H1 (cell line): ENCODE data around the gene EGFR. TPM values are rescaled to one million over a fixed set of nuclear protein-coding genes. Genes with fewer than 3 reads are reported as not detected.

Experiments used
- CTCF ChIA-PET: fragments of 300-600 bp; sonication (Branson Sonifier 250); formaldehyde crosslinking; loops from one replicate; lab custom pipeline; 2021; ENCODE audit not compliant: partially characterized antibody; lab: Charles Lee
- POLR2A ChIA-PET: fragments of 300-600 bp; sonication (Branson Sonifier 250); formaldehyde crosslinking; loops from one replicate; lab custom pipeline; 2021; ENCODE audit warnings: inconsistent platforms; ENCODE audit not compliant: partially characterized antibody; lab: Charles Lee
- DNase-seq, 2 experiments: peaks; one replicate each; pipeline versions ENCODE4 v3.0.0 to v3.0.0-alpha.2; 2010 to 2022; ENCODE audit warnings: low spot score in 2 of 2, low read depth in 1 of 2, mixed read lengths in 1 of 2
- FAIRE-seq: peaks from 2 replicates; lab custom pipeline; 2011; peaks lifted over from hg19 to GRCh38; lab: Jason Lieb, UNC
- H2AFZ ChIP-seq: 2 replicates; pipeline ENCODE4 v1.8.1; 2012; ENCODE audit warnings: low read length, inconsistent platforms
- H2AK5ac ChIP-seq: 2 replicates; pipeline ENCODE4 v1.6.1; 2013; ENCODE audit warnings: low read depth, low read length
- H2BK120ac ChIP-seq: replicated peaks from 2 replicates; pipeline ENCODE3; 2013; ENCODE audit warnings: low read depth, low read length, inconsistent platforms
- H2BK12ac ChIP-seq: 2 replicates; pipeline ENCODE4 v1.6.1; 2013; ENCODE audit warnings: low read depth, low read length
- H2BK15ac ChIP-seq: 2 replicates; pipeline ENCODE4 v1.6.1; 2013; ENCODE audit warnings: low read length
- H2BK20ac ChIP-seq: 2 replicates; pipeline ENCODE4 v1.6.1; 2013; ENCODE audit warnings: low read length
- H2BK5ac ChIP-seq: 2 replicates; pipeline ENCODE4 v1.6.1; 2013; ENCODE audit warnings: low read depth, low read length
- H3K14ac ChIP-seq: 2 replicates; pipeline ENCODE4 v1.6.1; 2013; ENCODE audit warnings: inconsistent platforms; ENCODE audit not compliant: insufficient read length
- H3K18ac ChIP-seq: 2 replicates; pipeline ENCODE4 v1.6.1; 2013; ENCODE audit warnings: low read length; ENCODE audit errors: extremely low read depth
- H3K23ac ChIP-seq: 2 replicates; pipeline ENCODE4 v1.6.1; 2013; ENCODE audit warnings: inconsistent platforms; ENCODE audit not compliant: insufficient read length
- H3K23me2 ChIP-seq: 2 replicates; pipeline ENCODE4 v1.6.1; 2013; ENCODE audit warnings: low read depth, low read length
- H3K27ac ChIP-seq: 2 replicates; pipeline ENCODE4 v1.6.1; 2011; ENCODE audit warnings: low read depth, low read length, inconsistent platforms
- H3K27me3 ChIP-seq, 4 experiments: replicated peaks in 1 of 4; 1 replicate in 1 of 4; 2 replicates in 3 of 4; pipeline versions ENCODE4 v1.6.1 to v1.8.1; 2011 to 2013; ENCODE audit warnings: low read length in 3 of 4, mild to moderate bottlenecking in 3 of 4, inconsistent platforms in 2 of 4, mixed read lengths in 2 of 4, moderate library complexity in 1 of 4; ENCODE audit not compliant: control insufficient read depth in 3 of 4, insufficient read depth in 3 of 4; ENCODE audit errors: extremely low read depth in 1 of 4
- H3K36me3 ChIP-seq, 4 experiments: 2 replicates each; pipeline versions ENCODE4 v1.6.1 to v1.8.1; 2011 to 2013; ENCODE audit warnings: mild to moderate bottlenecking in 4 of 4, low read length in 3 of 4, moderate library complexity in 2 of 4, control low read depth in 1 of 4, inconsistent platforms in 1 of 4; ENCODE audit not compliant: insufficient read depth in 4 of 4, control insufficient read depth in 2 of 4
- H3K4ac ChIP-seq: replicated peaks from 2 replicates; pipeline ENCODE3; 2013; ENCODE audit warnings: low read length, low read depth, mixed read lengths, inconsistent platforms; ENCODE audit not compliant: insufficient read length
- H3K4me1 ChIP-seq, 4 experiments: replicated peaks in 1 of 4; 1 replicate in 1 of 4; 2 replicates in 3 of 4; pipeline versions ENCODE4 v1.6.1 to v1.8.1; 2011 to 2013; ENCODE audit warnings: low read length in 3 of 4, inconsistent platforms in 2 of 4, mixed read lengths in 1 of 4; ENCODE audit not compliant: insufficient read depth in 4 of 4, control insufficient read depth in 3 of 4
- H3K4me2 ChIP-seq, 2 experiments: 2 replicates each; pipeline versions ENCODE4 v1.6.1 to v1.8.1; 2011 to 2013; ENCODE audit warnings: low read depth in 2 of 2, low read length in 2 of 2, control low read depth in 1 of 2, inconsistent platforms in 1 of 2, mild to moderate bottlenecking in 1 of 2; ENCODE audit not compliant: insufficient read depth in 1 of 2
- H3K4me3 ChIP-seq, 4 experiments: fragments of 200-600, 300-600 bp in 1 of 4; sonication (generic), shearing (Covaris generic), sonication (Bioruptor Twin) in 1 of 4; 2 replicates each; pipeline versions ENCODE4 v1.5.1 to v1.8.1; 2011 to 2016; ENCODE audit warnings: low read length in 4 of 4, low read depth in 3 of 4, control low read depth in 2 of 4, inconsistent platforms in 2 of 4, mild to moderate bottlenecking in 2 of 4, mixed read lengths in 1 of 4, moderate library complexity in 1 of 4; ENCODE audit not compliant: insufficient read depth in 2 of 4; ENCODE audit errors: extremely low read depth in 1 of 4
- H3K56ac ChIP-seq: replicated peaks from 2 replicates; pipeline ENCODE3; 2013; ENCODE audit warnings: low read depth, mild to moderate bottlenecking, mixed read lengths, low read length, inconsistent platforms; ENCODE audit not compliant: insufficient read length
- H3K79me1 ChIP-seq: 2 replicates; pipeline ENCODE4 v1.6.1; 2013; ENCODE audit warnings: low read depth, low read length, control low read depth
- H3K79me2 ChIP-seq, 2 experiments: 2 replicates each; pipeline versions ENCODE4 v1.6.1 to v1.8.1; 2012 to 2013; ENCODE audit warnings: low read length in 2 of 2, mild to moderate bottlenecking in 2 of 2, inconsistent platforms in 1 of 2; ENCODE audit not compliant: insufficient read depth in 2 of 2, control insufficient read depth in 1 of 2
- H3K9ac ChIP-seq, 4 experiments: replicated peaks in 1 of 4; 1 replicate in 1 of 4; 2 replicates in 3 of 4; pipeline versions ENCODE4 v1.6.1 to v1.8.1; 2011 to 2013; ENCODE audit warnings: low read depth in 3 of 4, low read length in 3 of 4, control low read depth in 2 of 4, mild to moderate bottlenecking in 2 of 4, moderate library complexity in 2 of 4, inconsistent platforms in 1 of 4; ENCODE audit errors: extremely low read depth in 1 of 4
- H3K9me3 ChIP-seq, 2 experiments: 2 replicates each; pipeline versions ENCODE4 v1.6.1 to v1.8.1; 2012 to 2013; ENCODE audit warnings: mild to moderate bottlenecking in 2 of 2, moderate library complexity in 2 of 2, control low read depth in 1 of 2, inconsistent platforms in 1 of 2, low read depth in 1 of 2, low read length in 1 of 2, mixed read lengths in 1 of 2; ENCODE audit not compliant: insufficient read depth in 2 of 2
- H4K20me1 ChIP-seq, 2 experiments: replicated peaks in 1 of 2; 2 replicates each; pipeline versions ENCODE3 to v1.8.1; 2011 to 2013; ENCODE audit warnings: inconsistent platforms in 2 of 2, low read length in 2 of 2, mild to moderate bottlenecking in 1 of 2; ENCODE audit not compliant: insufficient read depth in 2 of 2, control insufficient read depth in 1 of 2
- H4K5ac ChIP-seq: 2 replicates; pipeline ENCODE4 v1.6.1; 2013; ENCODE audit warnings: low read length, low read depth, mixed read lengths, inconsistent platforms; ENCODE audit not compliant: insufficient read length
- H4K8ac ChIP-seq: 2 replicates; pipeline ENCODE4 v1.8.0; 2013; ENCODE audit warnings: mild to moderate bottlenecking, moderate library complexity, low read length, inconsistent platforms; ENCODE audit not compliant: insufficient read depth; ENCODE audit errors: extremely low read depth
- H4K91ac ChIP-seq: replicated peaks from 2 replicates; pipeline ENCODE3; 2013; ENCODE audit warnings: low read length, mixed read lengths, inconsistent platforms; ENCODE audit not compliant: insufficient read length
- ASH2L ChIP-seq: fragments of 200-600, 300-600 bp; sonication (generic); IDR thresholded peaks from one replicate; pipeline ENCODE4 v1.7.1; 2017; ENCODE audit warnings: low read length
- HDAC2 ChIP-seq, 2 experiments: fragments of 300-600 bp in 1 of 2; sonication (generic) in 1 of 2; IDR thresholded peaks; 2 replicates each; pipeline ENCODE4 v1.6.1; 2011 to 2012; ENCODE audit warnings: low read depth in 2 of 2, low read length in 2 of 2, mild to moderate bottlenecking in 2 of 2, moderate library complexity in 2 of 2, borderline replicate concordance in 1 of 2, inconsistent platforms in 1 of 2
- JUND ChIP-seq: IDR thresholded peaks from 2 replicates; pipeline ENCODE4 v1.6.1; 2011; ENCODE audit warnings: mild to moderate bottlenecking, improper control_type of control experiment, low read length
- MAFK ChIP-seq: IDR thresholded peaks from 2 replicates; pipeline ENCODE4 v1.6.1; 2012; ENCODE audit warnings: low read depth, mild to moderate bottlenecking, improper control_type of control experiment, low read length
- MAX ChIP-seq: IDR thresholded peaks from 2 replicates; pipeline ENCODE4 v1.6.1; 2012; ENCODE audit warnings: inconsistent platforms
- POLR2A ChIP-seq, 2 experiments: IDR thresholded peaks; 1 replicate in 1 of 2; 2 replicates in 1 of 2; pipeline ENCODE4 v1.6.1; 2011; ENCODE audit warnings: low read depth in 2 of 2, low read length in 2 of 2, mild to moderate bottlenecking in 2 of 2; ENCODE audit errors: control extremely low read depth in 1 of 2
- POLR2AphosphoS5 ChIP-seq: IDR thresholded peaks from 2 replicates; pipeline ENCODE4 v1.6.1; 2011; ENCODE audit warnings: low read depth, low read length
- RFX5 ChIP-seq: IDR thresholded peaks from 2 replicates; pipeline ENCODE4 v1.6.1; 2011; ENCODE audit warnings: low read depth, low read length, improper control_type of control experiment, borderline replicate concordance
- RNF2 ChIP-seq: fragments of 200-900, 300-1000 bp; sonication (generic); IDR thresholded peaks from 2 replicates; pipeline ENCODE4 v1.7.1; 2016; ENCODE audit warnings: borderline replicate concordance, low read depth, mild to moderate bottlenecking, antibody characterized with exemption, low read length; ENCODE audit not compliant: poor library complexity, severe bottlenecking; ENCODE audit errors: missing control alignments
- RXRA ChIP-seq: IDR thresholded peaks from 2 replicates; pipeline ENCODE4 v1.6.1; 2011; ENCODE audit warnings: low read depth, mild to moderate bottlenecking, low read length, moderate library complexity; ENCODE audit not compliant: insufficient read depth
- SIN3A ChIP-seq, 2 experiments: IDR thresholded peaks in 1 of 2; conservative IDR thresholded peaks in 1 of 2; 2 replicates each; pipeline ENCODE4 v1.6.1; 2011 to 2012; ENCODE audit warnings: low read length in 2 of 2, improper control_type of control experiment in 1 of 2, low read depth in 1 of 2, mild to moderate bottlenecking in 1 of 2
- SP1 ChIP-seq: IDR thresholded peaks from 2 replicates; pipeline ENCODE4 v1.6.1; 2011; ENCODE audit warnings: low read depth, low read length
- TAF1 ChIP-seq: IDR thresholded peaks from 2 replicates; pipeline ENCODE4 v1.6.1; 2011; ENCODE audit warnings: mild to moderate bottlenecking, low read depth, low read length
- TAF7 ChIP-seq: optimal IDR thresholded peaks from 2 replicates; pipeline ENCODE3; 2011; ENCODE audit warnings: low read depth, mild to moderate bottlenecking, inconsistent platforms, low read length, moderate library complexity, borderline replicate concordance
- WGBS, 2 experiments: shearing (Covaris generic) in 1 of 2; methylation state at CpG; one replicate each; pipeline versions ENCODE4 v1.1.6 to v1.1.7; 2013 to 2015; ENCODE audit warnings: low lambda C conversion rate in 2 of 2, mixed read lengths in 2 of 2, inconsistent platforms in 1 of 2, low coverage in 1 of 2, missing lambda C conversion rate in 1 of 2; ENCODE audit not compliant: insufficient replicate concordance in 2 of 2, insufficient coverage in 1 of 2, insufficient read length in 1 of 2; ENCODE audit errors: extremely low coverage in 1 of 2, missing lambda C conversion rate in 1 of 2; 5-methylcytosine and 5-hydroxymethylcytosine counted together
- polyA plus RNA-seq, 7 experiments: library from polyadenylated mRNA; depleted of rRNA in 3 of 7; stranded (reverse) in 5 of 7; unstranded in 2 of 7; fragments of >200 nt in 5 of 7; fragments of 200-250 nt in 2 of 7; gene quantifications; 1 replicate in 5 of 7; 2 replicates in 1 of 7; 4 replicates in 1 of 7; pipeline versions ENCODE4 v1.2.1 to v1.2.3, GENCODE V29; 2011 to 2013; ENCODE audit warnings: missing spikeins in 2 of 7, mixed read lengths in 2 of 7
- total RNA-seq: library from RNA; stranded (reverse); fragmentation: NEBNext Ultra II Directional; extraction: Animal tissue kit (Norgen Biotek cat#: 25700); gene quantifications from 2 replicates; pipeline ENCODE4 v1.2.1, GENCODE V29; 2021

EGFR gene
- total and polyA plus RNA-seq, 2 of the 8 experiments (the other 6 are each of a cell fraction or from before 2014, with no cell fraction given) = 1.9 to 5.8 TPM

GRCh38 chr7:55132550-55132889 is 113.7 kb downstream of the EGFR start:
- no peaks in the 10 kb centered on the region for H3K79me2 ChIP-seq
- H3K56ac ChIP-seq = no peak overlapping the region
- DNase-seq = no peak
- H3K23ac ChIP-seq = no peak overlapping the region
- ChIA-PET POLR2A (no interaction called here), CTCF (interaction anchor here (0.8 to 1.8 kb wide), 3 partner anchors 13 to 56 kb away, joined by 3 to 4 read pairs (median 4); no protein-coding TSS in a partner anchor)
- no peak overlapping the region for H3K18ac ChIP-seq
- no peak overlapping the region for H3K4ac ChIP-seq
- H4K91ac ChIP-seq = no peak overlapping the region
- H3K14ac ChIP-seq = no peak overlapping the region
- H3K36me3 ChIP-seq = no peaks in the 10 kb centered on the region
- no peak overlapping the region for H2BK15ac ChIP-seq
- 79% methylated on average over 5 of the region's 5 CpGs; no CpG with 5 or more reads in 1 of the 2 experiments for WGBS, 2 experiments
- H2BK12ac ChIP-seq = no peak overlapping the region
- H3K4me2 ChIP-seq = no peak overlapping the region
- no peak overlapping the region for H4K5ac ChIP-seq
- no peaks in the 10 kb centered on the region for H3K79me1 ChIP-seq
- H2AK5ac ChIP-seq = no peak overlapping the region
- no peaks in the 10 kb centered on the region for H3K23me2 ChIP-seq
- no peak overlapping the region for H2BK120ac ChIP-seq
- no peaks in the 10 kb centered on the region for H4K20me1 ChIP-seq
- FAIRE-seq = no peak
- no peaks in the 10 kb centered on the region for H3K9me3 ChIP-seq
- H4K8ac ChIP-seq = no peak overlapping the region
- H3K27ac ChIP-seq = no peak overlapping the region
- no peak overlapping the region for H2BK5ac ChIP-seq
- no peak overlapping the region for H2BK20ac ChIP-seq
- no peak overlapping the region for H2AFZ ChIP-seq
- peaks cover 0 to 6% (median under 1%) of the 10 kb centered on the region in 4 experiments; a peak in 4 of 7 replicates for H3K4me1 ChIP-seq
- H3K9ac ChIP-seq = no peak overlapping the region
- no peak overlapping the region for H3K4me3 ChIP-seq
- no peaks in the 10 kb centered on the region for H3K27me3 ChIP-seq
- TF ChIP-seq MAFK (no peak), TAF7 (no peak), ASH2L (no peak), HDAC2 (IDR thresholded peaks at IDR 0.05; ENCODE audit: borderline replicate concordance in 1 of 2, low read depth in 2 of 2, low read length in 2 of 2) (no peak), TAF1 (no peak), RFX5 (no peak), POLR2A (IDR thresholded peaks at IDR 0.05; ENCODE audit: control extremely low read depth in 1 of 2, low read depth in 2 of 2, low read length in 2 of 2) (no peak), JUND (no peak), POLR2AphosphoS5 (no peak), MAX (no peak), SP1 (no peak), RNF2 (no peak), RXRA (no peak), SIN3A (conservative IDR thresholded peaks at IDR 0.05 in 1 of 2, IDR thresholded peaks at IDR 0.05 in 1 of 2; ENCODE audit: low read depth in 1 of 2, low read length in 2 of 2) (no peak)
